IMR-90 (cell line): ENCODE data around the gene DARS1. TPM values are rescaled to one million over a fixed set of nuclear protein-coding genes. Genes with fewer than 3 reads are reported as not detected.

Experiments used
- ATAC-seq: fragments of 200-7000 bp; cut with Tn5 transposase; 2 replicates; pipeline ENCODE4 v1.9.1; 2020; ENCODE audit warnings: low read depth, mild to moderate bottlenecking, moderate library complexity
- BruUV-seq: library from RNA; stranded (reverse); fragments of 400-500 nt; replicated peaks from 2 replicates; lab custom pipeline; 2021; lab: Mats Ljungman, UMichigan
- CTCF ChIA-PET: fragments of 300-600 bp; formaldehyde crosslinking; extraction: SDS; loops from one replicate; lab custom pipeline; 2021; ENCODE audit warnings: antibody characterized with exemption; lab: Yijun Ruan, JAX
- POLR2A ChIA-PET: fragments of 300-600 bp; sonication (Branson Sonifier 250); formaldehyde crosslinking; loops from one replicate; lab custom pipeline; 2022; ENCODE audit warnings: antibody characterized with exemption; ENCODE audit not compliant: unreplicated experiment; lab: Charles Lee
- DNase-seq: peaks from one replicate; pipeline ENCODE4 v3.0.0; 2013
- H2AFZ ChIP-seq: replicated peaks from 2 replicates; pipeline ENCODE3; 2013; ENCODE audit warnings: low read length, mild to moderate bottlenecking; ENCODE audit not compliant: poor library complexity
- H2AK5ac ChIP-seq: 2 replicates; pipeline ENCODE4 v1.6.1; 2013; ENCODE audit warnings: low read depth, low read length, inconsistent platforms
- H2AK9ac ChIP-seq: replicated peaks from 2 replicates; pipeline ENCODE3; 2013; ENCODE audit warnings: mild to moderate bottlenecking, low read depth, low read length, moderate library complexity; ENCODE audit not compliant: poor library complexity
- H2BK120ac ChIP-seq: 2 replicates; pipeline ENCODE4 v1.6.1; 2013; ENCODE audit warnings: low read depth, low read length, inconsistent platforms
- H2BK15ac ChIP-seq: 3 replicates; pipeline ENCODE4 v1.6.1; 2013; ENCODE audit warnings: low read depth, low read length, inconsistent platforms
- H2BK20ac ChIP-seq: 2 replicates; pipeline ENCODE4 v1.6.1; 2013; ENCODE audit warnings: low read depth, mild to moderate bottlenecking, inconsistent platforms, low read length, moderate library complexity
- H2BK5ac ChIP-seq: 2 replicates; pipeline ENCODE4 v1.6.1; 2013; ENCODE audit warnings: mild to moderate bottlenecking, low read depth, low read length, inconsistent platforms; ENCODE audit not compliant: poor library complexity, severe bottlenecking
- H3K14ac ChIP-seq: replicated peaks from 2 replicates; pipeline ENCODE4 v1.6.1; 2013; ENCODE audit warnings: low read depth, low read length, inconsistent platforms
- H3K18ac ChIP-seq: 2 replicates; pipeline ENCODE4 v1.6.1; 2013; ENCODE audit warnings: low read depth, low read length, control low read depth
- H3K23ac ChIP-seq: 2 replicates; pipeline ENCODE4 v1.6.1; 2013; ENCODE audit warnings: low read depth, low read length, inconsistent platforms
- H3K27ac ChIP-seq: 2 replicates; pipeline ENCODE4 v1.5.1; 2013; ENCODE audit warnings: mild to moderate bottlenecking, control low read depth, low read length; ENCODE audit not compliant: insufficient read depth
- H3K27me3 ChIP-seq: 2 replicates; pipeline ENCODE4 v1.6.1; 2013; ENCODE audit warnings: low read length; ENCODE audit not compliant: control insufficient read depth, insufficient read depth
- H3K36me3 ChIP-seq: 2 replicates; pipeline ENCODE4 v1.6.1; 2013; ENCODE audit warnings: low read length, mixed read lengths; ENCODE audit not compliant: control insufficient read depth, insufficient read depth
- H3K4ac ChIP-seq: 2 replicates; pipeline ENCODE4 v1.6.1; 2013; ENCODE audit warnings: low read depth, low read length, inconsistent platforms
- H3K4me1 ChIP-seq: 2 replicates; pipeline ENCODE4 v1.6.1; 2013; ENCODE audit warnings: low read length, mixed read lengths; ENCODE audit not compliant: control insufficient read depth, insufficient read depth
- H3K4me2 ChIP-seq: 2 replicates; pipeline ENCODE4 v1.6.1; 2013; ENCODE audit warnings: low read depth, mild to moderate bottlenecking, control low read depth, low read length, moderate library complexity
- H3K4me3 ChIP-seq: 2 replicates; pipeline ENCODE4 v1.5.1; 2013; ENCODE audit warnings: low read depth, mild to moderate bottlenecking, control low read depth, low read length, moderate library complexity; ENCODE audit not compliant: insufficient read depth
- H3K56ac ChIP-seq: 2 replicates; pipeline ENCODE4 v1.6.1; 2013; ENCODE audit warnings: low read length, inconsistent platforms; ENCODE audit not compliant: insufficient read depth; ENCODE audit errors: extremely low read depth
- H3K79me1 ChIP-seq, 2 experiments: 2 replicates each; pipeline ENCODE4 v1.6.1; 2013; ENCODE audit warnings: low read length in 2 of 2, inconsistent platforms in 1 of 2, low read depth in 1 of 2
- H3K9ac ChIP-seq: 2 replicates; pipeline ENCODE4 v1.6.1; 2013; ENCODE audit warnings: low read depth, low read length, control low read depth
- H3K9me1 ChIP-seq: 2 replicates; pipeline ENCODE4 v1.6.1; 2013; ENCODE audit warnings: low read length, inconsistent platforms; ENCODE audit not compliant: insufficient read depth
- H3K9me3 ChIP-seq: 2 replicates; pipeline ENCODE4 v1.6.1; 2013; ENCODE audit warnings: low read length; ENCODE audit not compliant: control insufficient read depth, insufficient read depth
- H4K20me1 ChIP-seq: 2 replicates; pipeline ENCODE4 v1.6.1; 2013; ENCODE audit warnings: low read length, inconsistent platforms; ENCODE audit not compliant: insufficient read depth
- H4K5ac ChIP-seq: 2 replicates; pipeline ENCODE4 v1.6.1; 2013; ENCODE audit warnings: mild to moderate bottlenecking, low read depth, low read length, control low read depth
- H4K8ac ChIP-seq, 2 experiments: 2 replicates each; pipeline ENCODE4 v1.6.1; 2013; ENCODE audit warnings: low read depth in 2 of 2, low read length in 2 of 2, control low read depth in 1 of 2, inconsistent platforms in 1 of 2
- H4K91ac ChIP-seq: 2 replicates; pipeline ENCODE4 v1.6.1; 2013; ENCODE audit warnings: low read depth, low read length, inconsistent platforms; ENCODE audit not compliant: insufficient read depth
- CEBPB ChIP-seq: IDR thresholded peaks from 2 replicates; pipeline ENCODE4 v1.6.1; 2012; ENCODE audit warnings: low read depth, low read length, improper control_type of control experiment
- CHD1 ChIP-seq: IDR thresholded peaks from 2 replicates; pipeline ENCODE4 v1.6.1; 2012; ENCODE audit warnings: low read depth, low read length, improper control_type of control experiment
- CTCF ChIP-seq: conservative IDR thresholded peaks from 2 replicates; pipeline ENCODE4 v1.5.1; 2012; ENCODE audit warnings: mild to moderate bottlenecking, low read depth, low read length, improper control_type of control experiment
- RAD21 ChIP-seq: IDR thresholded peaks from 2 replicates; pipeline ENCODE4 v1.6.1; 2012; ENCODE audit warnings: low read length, improper control_type of control experiment
- RCOR1 ChIP-seq: IDR thresholded peaks from 2 replicates; pipeline ENCODE4 v1.6.1; 2012; ENCODE audit warnings: mild to moderate bottlenecking, low read length, improper control_type of control experiment; ENCODE audit not compliant: insufficient replicate concordance
- USF2 ChIP-seq: fragments of 150-350 bp; IDR thresholded peaks from 2 replicates; pipeline ENCODE4 v1.6.1; 2017; ENCODE audit warnings: mild to moderate bottlenecking, antibody characterized with exemption, low read length, low read depth
- WGBS, 2 experiments: methylation state at CpG; one replicate each; pipeline versions ENCODE4 v1.1.5 to v1.1.7; 2013; ENCODE audit warnings: missing lambda C conversion rate in 2 of 2; ENCODE audit not compliant: insufficient read length in 1 of 2; ENCODE audit errors: extremely low coverage in 2 of 2; 5-methylcytosine and 5-hydroxymethylcytosine counted together
- dilution Hi-C: fragments of 300-500 bp; cut with HindIII; formaldehyde crosslinking; loops from one replicate; pipeline ENCODE4 v1.14.3; 2018; ENCODE audit warnings: low sequenced_read_pairs; ENCODE audit not compliant: unreplicated experiment
- in situ Hi-C: fragments of 300-500 bp; cut with MboI; formaldehyde crosslinking; loops from 3 replicates; pipeline ENCODE4 v1.14.3; 2019; ENCODE audit warnings: low sequenced_read_pairs, inconsistent platforms, mixed read lengths
- intact Hi-C: fragments of 100-400 bp; cut with micrococcal nuclease; formaldehyde crosslinking; loops from 2 replicates; pipeline ENCODE4 v1.10.0; 2022
- polyA plus RNA-seq, 3 experiments: library from polyadenylated mRNA; depleted of rRNA; stranded (reverse); fragments of >200 nt; gene quantifications; 2 replicates each; pipeline ENCODE4 v1.2.3, GENCODE V29; 2012; ENCODE audit warnings: low replicate concordance in 1 of 3
- total RNA-seq: library from RNA; depleted of rRNA; stranded (reverse); fragments of >200 nt; gene quantifications from 2 replicates; pipeline ENCODE4 v1.2.3, GENCODE V29; 2012

The DARS1 gene
- total and polyA plus RNA-seq, 2 of the 4 experiments (the other 2 are of a cell fraction), result 56.5 to 66.5 TPM

- DNase-seq, result no peak
- intact Hi-C loops, result loop anchor here (10.0 kb wide), 1 partner anchor 919 kb away; no protein-coding TSS in a partner anchor
Measured at GRCh38 chr2:135903650-135904049, 81.8 kb downstream of the DARS1 start.

More at GRCh38 chr2:135903650-135904049, 81.8 kb downstream of the DARS1 start:
- TF ChIP-seq CHD1 (no peak), CTCF (no peak), RCOR1 (no peak), USF2 (no peak), RAD21 (no peak), CEBPB (no peak)
- H3K14ac ChIP-seq, result no peak overlapping the region
- H2BK20ac ChIP-seq, result no peak overlapping the region
- no peak overlapping the region for H3K9ac ChIP-seq
- POLR2A ChIA-PET, result no interaction called here
- no peak overlapping the region for H3K4ac ChIP-seq
- dilution Hi-C loops, result no loop called here
- CTCF ChIA-PET, result interaction anchor here (0.5 to 1.2 kb wide), 2 partner anchors 11 to 31 kb away, joined by 5 read pairs; no protein-coding TSS in a partner anchor
- BruUV-seq, result no TSS peak
- no peaks in the 10 kb centered on the region for H3K9me1 ChIP-seq
- no peak overlapping the region for H4K91ac ChIP-seq
- no CpG with 5 or more reads among the region's 3 CpGs for WGBS, 2 experiments
- no peak overlapping the region for H2BK15ac ChIP-seq
- H2AK9ac ChIP-seq, result no peak overlapping the region
- no peaks in the 10 kb centered on the region for H3K27me3 ChIP-seq
- H3K4me2 ChIP-seq, result no peak overlapping the region
- no peak overlapping the region for H3K27ac ChIP-seq
- no peak for ATAC-seq
- in situ Hi-C loops, result loop anchor here (25.0 kb wide), 1 partner anchor 1934 kb away; no protein-coding TSS in a partner anchor
- H2AFZ ChIP-seq, result no peak overlapping the region
- H2BK120ac ChIP-seq, result no peak overlapping the region
- no peak overlapping the region; the same call in 1 of the 2 replicates for H3K56ac ChIP-seq
- no peak overlapping the region for H3K4me3 ChIP-seq
- no peaks in the 10 kb centered on the region for H3K4me1 ChIP-seq
- H4K20me1 ChIP-seq, result no peaks in the 10 kb centered on the region
- H2BK5ac ChIP-seq, result no peak overlapping the region
- peaks cover 3% of the 10 kb centered on the region for H3K36me3 ChIP-seq
- no peak overlapping the region for H4K8ac ChIP-seq
- no peak overlapping the region for H3K18ac ChIP-seq
- no peak overlapping the region for H4K5ac ChIP-seq
- no peaks in the 10 kb centered on the region for H3K9me3 ChIP-seq
- no peak overlapping the region for H3K23ac ChIP-seq
- no peaks in the 10 kb centered on the region for H3K79me1 ChIP-seq
- H2AK5ac ChIP-seq, result no peak overlapping the region
